ENCODE results near the gene SPINK4. TPM values are rescaled to one million over a fixed set of nuclear protein-coding genes. Genes with fewer than 3 reads are reported as not detected.

SPINK4 gene
- total RNA-seq, 1 experiment from 2014 or later = not detected

GRCh38 chr9:33230756-33231622, 9.0 kb upstream of the SPINK4 start:
- DNase-seq (ENCODE audit: low spot score) = no peak
- Mint-ChIP-seq H3K27me3 (ENCODE audit: low read depth) (peaks cover 19% of the 10 kb centered on the region), H3K4me1 (no peaks in the 10 kb centered on the region), H3K36me3 (no peaks in the 10 kb centered on the region), H3K4me3 (no peak overlapping the region), H3K27ac (no peak overlapping the region), H3K9me3 (no peaks in the 10 kb centered on the region)
- no peak for ATAC-seq
- TF ChIP-seq SMAD4 (CRISPR knock-in tag; IDR thresholded peaks at IDR 0.05) (no peak), FOXP4 (CRISPR knock-in tag; IDR thresholded peaks at IDR 0.05) (no peak), ZNF416 (CRISPR knock-in tag; IDR thresholded peaks at IDR 0.05) (no peak), USF2 (CRISPR knock-in tag; IDR thresholded peaks at IDR 0.05) (no peak), ERG (CRISPR knock-in tag; IDR thresholded peaks at IDR 0.05) (no peak), CREM (CRISPR knock-in tag; IDR thresholded peaks at IDR 0.05) (no peak), CREB1 (CRISPR knock-in tag; IDR thresholded peaks at IDR 0.05) (no peak), ZNF425 (CRISPR knock-in tag; conservative IDR thresholded peaks at IDR 0.05) (no peak), SP1 (CRISPR knock-in tag; conservative IDR thresholded peaks at IDR 0.05) (no peak), ZNF317 (CRISPR knock-in tag; IDR thresholded peaks at IDR 0.05; ENCODE audit: borderline replicate concordance, low read depth) (no peak), NFATC4 (CRISPR knock-in tag; IDR thresholded peaks at IDR 0.05) (no peak), NR3C1 (CRISPR knock-in tag; conservative IDR thresholded peaks at IDR 0.05; ENCODE audit: low read depth) (no peak)
- POLR2A ChIA-PET = interaction anchor here (0.6 kb wide), 1 partner anchor 9 kb away, joined by 3 read pairs; no protein-coding TSS in a partner anchor
- CTCF ChIA-PET = no interaction called here

GRCh38 chr9:33231623-33231942, 8.4 kb upstream of the SPINK4 start:
- ChIA-PET POLR2A (interaction anchor here (0.6 kb wide), 1 partner anchor 143 kb away, joined by 3 read pairs; no protein-coding TSS in a partner anchor), CTCF (no interaction called here)
- ATAC-seq (no peak), DNase-seq (ENCODE audit: low spot score) (no peak)
- no peaks in the 10 kb centered on the region for H3K9me3 Mint-ChIP-seq
- H3K27me3 Mint-ChIP-seq (ENCODE audit: low read depth) = peaks cover 21% of the 10 kb centered on the region
- no peak overlapping the region for H3K27ac Mint-ChIP-seq
- no peaks in the 10 kb centered on the region for H3K4me1 Mint-ChIP-seq
- H3K36me3 Mint-ChIP-seq = no peaks in the 10 kb centered on the region
- H3K4me3 Mint-ChIP-seq = no peak overlapping the region
- TF ChIP-seq ELF4 (CRISPR knock-in tag; IDR thresholded peaks at IDR 0.05; ENCODE audit: low read depth) (no peak), ZNF396 (CRISPR knock-in tag; IDR thresholded peaks at IDR 0.05; ENCODE audit: borderline replicate concordance) (no peak), TEAD4 (CRISPR knock-in tag; IDR thresholded peaks at IDR 0.05) (no peak), AR (CRISPR knock-in tag; IDR thresholded peaks at IDR 0.05) (no peak), MYBL2 (CRISPR knock-in tag; IDR thresholded peaks at IDR 0.05) (no peak), E2F1 (CRISPR knock-in tag; IDR thresholded peaks at IDR 0.05) (no peak), HMGXB4 (CRISPR knock-in tag; IDR thresholded peaks at IDR 0.05) (no peak), CDX4 (CRISPR knock-in tag; IDR thresholded peaks at IDR 0.05; ENCODE audit: borderline replicate concordance) (no peak)
